K562 (cell line): ENCODE measurements around the gene CUX1. TPM values are rescaled to one million over a fixed set of nuclear protein-coding genes. Genes with fewer than 3 reads are reported as not detected.
A peak's percentile ranks its signal among the peaks of the same experiment; 100 is the strongest.

Experiments used
- CBFB ChIP-seq: sonication (generic); formaldehyde crosslinking; IDR thresholded peaks from 2 replicates; pipeline ENCODE4 v1.4.0; 2020; ENCODE audit warnings: mild to moderate bottlenecking, missing genetic modification reagents
- CEBPZ ChIP-seq: fragments of 150-350 bp; IDR thresholded peaks from 2 replicates; pipeline ENCODE4 v1.6.1; 2014; ENCODE audit warnings: low read depth, mild to moderate bottlenecking, low read length, borderline replicate concordance
- CTBP1 ChIP-seq: fragments of 450-650 bp; IDR thresholded peaks from 2 replicates; pipeline ENCODE4 v1.6.1; 2016; ENCODE audit warnings: borderline replicate concordance
- FOXK2 ChIP-seq, 2 experiments: fragments of 450-650 bp; IDR thresholded peaks in 1 of 2; conservative IDR thresholded peaks in 1 of 2; 2 replicates each; pipeline ENCODE4 v1.6.1; 2016; ENCODE audit warnings: low read depth in 2 of 2, mild to moderate bottlenecking in 1 of 2
- HES1 ChIP-seq: fragments of 450-650 bp; IDR thresholded peaks from 2 replicates; pipeline ENCODE4 v1.6.1; 2016; ENCODE audit warnings: low read depth, mild to moderate bottlenecking, moderate library complexity
- HNRNPLL ChIP-seq: fragments of 200-400 bp; formaldehyde crosslinking; IDR thresholded peaks from 2 replicates; pipeline ENCODE4 v1.6.1; 2017; ENCODE audit warnings: low read length, low read depth, mild to moderate bottlenecking; ENCODE audit not compliant: poor library complexity, severe bottlenecking
- MCM3 ChIP-seq: fragments of 450-650 bp; IDR thresholded peaks from 2 replicates; pipeline ENCODE4 v1.6.1; 2016
- MCM5 ChIP-seq: fragments of 450-650 bp; IDR thresholded peaks from 2 replicates; pipeline ENCODE4 v1.6.1; 2016; ENCODE audit warnings: low read depth
- MTA3 ChIP-seq: fragments of 450-650 bp; formaldehyde crosslinking; IDR thresholded peaks from 2 replicates; pipeline ENCODE4 v1.6.1; 2017; ENCODE audit warnings: mild to moderate bottlenecking, borderline replicate concordance
- PHF20 ChIP-seq: fragments of 450-650 bp; IDR thresholded peaks from 2 replicates; pipeline ENCODE4 v1.6.1; 2018; ENCODE audit not compliant: partially characterized antibody
- SMARCC2 ChIP-seq: fragments of 450-650 bp; IDR thresholded peaks from 2 replicates; pipeline ENCODE4 v1.6.1; 2017; ENCODE audit warnings: antibody characterized with exemption, moderate library complexity, mild to moderate bottlenecking, low read depth
- TAL1 ChIP-seq: fragments of 450-650 bp; IDR thresholded peaks from 2 replicates; pipeline ENCODE4 v1.6.1; 2016; ENCODE audit warnings: mild to moderate bottlenecking
- TFAP4 ChIP-seq: sonication (generic); formaldehyde crosslinking; IDR thresholded peaks from 2 replicates; pipeline ENCODE4 v1.8.0; 2022; ENCODE audit warnings: missing genetic modification reagents, mild to moderate bottlenecking, moderate library complexity, borderline replicate concordance
- THRB ChIP-seq: fragments of 450-650 bp; formaldehyde crosslinking; conservative IDR thresholded peaks from 2 replicates; pipeline ENCODE4 v1.4.0; 2022; ENCODE audit warnings: mild to moderate bottlenecking, missing genetic modification characterization
- ZEB2 ChIP-seq: fragments of 450-650 bp; IDR thresholded peaks from 2 replicates; pipeline ENCODE4 v1.6.1; 2016
- ZFP30 ChIP-seq: fragments of 250-450 bp; sonication (Bioruptor Pico); IDR thresholded peaks from 2 replicates; pipeline ENCODE4 v1.8.0; 2022; ENCODE audit warnings: moderate library complexity, mild to moderate bottlenecking, inconsistent platforms, borderline replicate concordance
- ZNF217 ChIP-seq: sonication (generic); formaldehyde crosslinking; IDR thresholded peaks from 2 replicates; pipeline ENCODE4 v1.8.0; 2022; ENCODE audit warnings: mild to moderate bottlenecking, missing genetic modification reagents
- ZNF263 ChIP-seq: sonication (generic); formaldehyde crosslinking; IDR thresholded peaks from 2 replicates; pipeline ENCODE4 v1.8.0; 2022; ENCODE audit warnings: mild to moderate bottlenecking, missing genetic modification reagents, borderline replicate concordance
- ZNF395 ChIP-seq: fragments of 200-800 bp; sonication (Bioruptor generic); IDR thresholded peaks from 2 replicates; pipeline ENCODE4 v1.6.1; 2017; ENCODE audit warnings: missing genetic modification characterization, missing compliant biosample characterization
- ZNF644 ChIP-seq: fragments of 200-800 bp; sonication (Bioruptor generic); IDR thresholded peaks from 2 replicates; pipeline ENCODE4 v1.6.1; 2016; ENCODE audit warnings: low read depth, missing genetic modification characterization, missing compliant biosample characterization
- polyA plus RNA-seq, 8 experiments: library from polyadenylated mRNA; depleted of rRNA in 4 of 8; stranded (reverse) in 5 of 8; unstranded in 3 of 8; fragments of >200 nt; fragmentation: Nextera tagmentation in 2 of 8; fragmentation: Illumina TruSeq in 1 of 8; extraction: Ambion mirVana in 2 of 8; extraction: Trizol in 1 of 8; gene quantifications; 2 replicates each; pipeline versions ENCODE4 v1.2.1 to v1.2.3, GENCODE V29; 2011 to 2014; ENCODE audit warnings: inconsistent platforms in 1 of 8, missing spikeins in 1 of 8
- total RNA-seq, 7 experiments: library from RNA; depleted of rRNA in 6 of 7; stranded (reverse); fragments of >200 nt in 6 of 7; fragmentation: Illumina TruSeq in 2 of 7; extraction: Trizol in 2 of 7; gene quantifications; 2 replicates each; pipeline versions ENCODE4 v1.2.1 to v1.2.3, GENCODE V29; 2011 to 2021; ENCODE audit warnings: low replicate concordance in 1 of 7

CUX1 gene
- total and polyA plus RNA-seq, 9 of the 15 experiments (the other 6 are each of a cell fraction or from before 2014, with no cell fraction given): 3.6 to 55.3 (median 25.2) TPM

- TF ChIP-seq ZNF395 (CRISPR knock-in tag) (no peak), MCM5 (no peak), ZNF217 (CRISPR knock-in tag) (no peak), PHF20 (peak; percentile 70), FOXK2 (conservative IDR thresholded peaks at IDR 0.05 in 1 of 2, IDR thresholded peaks at IDR 0.05 in 1 of 2; ENCODE audit: low read depth in 2 of 2) (no peak), MCM3 (no peak), SMARCC2 (no peak), THRB (no peak), ZEB2 (no peak), ZNF263 (CRISPR knock-in tag) (peak; percentile 39; the same call in 1 of the 2 replicates), CBFB (CRISPR knock-in tag) (no peak), ZFP30 (CRISPR knock-in tag) (no peak), HES1 (no peak), TAL1 (no peak), ZNF644 (tag) (no peak), TFAP4 (CRISPR knock-in tag) (peak; percentile 53; the same call in 1 of the 2 replicates), CEBPZ (no peak), HNRNPLL (no peak), CTBP1 (peak; percentile 43), MTA3 (peak; percentile 36; the same call in 1 of the 2 replicates)
These were observed 469.0 kb downstream of the CUX1 start, which contains the start of gene SH2B2 (continued) for GRCh38 chr7:102286237-102287110.
